Activated CD4-positive, alpha-beta T cell treated with anti-CD3 and anti-CD28 coated beads, Interleukin-2, amount 10 ng/mL, durations not matched to agents 24 days and 14 days (primary cell): ENCODE results near the gene PHAF1. TPM values are rescaled to one million over a fixed set of nuclear protein-coding genes. Genes with fewer than 3 reads are reported as not detected.

Experiments
- DNase-seq: peaks from one replicate; pipeline ENCODE4 v3.0.0; 2022
- H3K27ac Mint-ChIP-seq: one replicate; pipeline ENCODE4 v1.8.0; 2022; ENCODE audit warnings: mild to moderate bottlenecking, mixed read lengths
- H3K27me3 Mint-ChIP-seq: one replicate; pipeline ENCODE4 v1.8.0; 2022; ENCODE audit warnings: mixed read lengths
- H3K36me3 Mint-ChIP-seq: one replicate; pipeline ENCODE4 v1.8.0; 2022; ENCODE audit warnings: low read depth, mild to moderate bottlenecking, mixed read lengths
- H3K4me1 Mint-ChIP-seq: one replicate; pipeline ENCODE4 v1.8.0; 2021; ENCODE audit warnings: mixed read lengths
- H3K4me3 Mint-ChIP-seq: one replicate; pipeline ENCODE4 v1.8.0; 2022; ENCODE audit warnings: mild to moderate bottlenecking, moderate library complexity, mixed read lengths
- H3K9me3 Mint-ChIP-seq: one replicate; pipeline ENCODE4 v1.8.0; 2021; ENCODE audit warnings: mixed read lengths
- intact Hi-C: fragments of 100-400 bp; cut with micrococcal nuclease; formaldehyde crosslinking; loops from one replicate; pipeline ENCODE4 v1.15.1; 2023
- total RNA-seq: library from RNA; stranded (reverse); gene quantifications from 2 replicates; pipeline ENCODE4 v1.2.3, GENCODE V29; 2022

PHAF1 gene
- 19.4 and 19.8 TPM in 2 replicates for total RNA-seq

GRCh38 chr16:67109407-67110135 is at the start of gene PHAF1:
Gene PHAF1, plus strand, starts transcription at chr16:67109941. Its CDS starts 235 bp downstream, at chr16:67110176.
- Mint-ChIP-seq H3K4me1 (peaks cover 30% of the 10 kb centered on the region), H3K9me3 (no peaks in the 10 kb centered on the region), H3K36me3 (peaks cover 9% of the 10 kb centered on the region), H3K27me3 (no peaks in the 10 kb centered on the region), H3K27ac (peak within 1 kb of the TSS; percentile 82), H3K4me3 (peak within 1 kb of the TSS; percentile 96)
- intact Hi-C loops: loop anchor here (5.0 kb wide), 2 partner anchors 48 to 77 kb away; partner anchors contain the start of genes FBXL8 and TRADD
- peak; percentile 99 for DNase-seq

- Mint-ChIP-seq H3K27me3 (no peaks in the 10 kb centered on the region), H3K4me1 (peaks cover 18% of the 10 kb centered on the region), H3K27ac (peak overlapping the region; percentile 20), H3K36me3 (peaks cover 41% of the 10 kb centered on the region), H3K9me3 (no peaks in the 10 kb centered on the region), H3K4me3 (peak overlapping the region; percentile 23)
- DNase-seq: peak; percentile 49
- intact Hi-C loops: loop anchor here (1.0 kb wide), 1 partner anchor 12 kb away; no protein-coding TSS in a partner anchor
Measured at GRCh38 chr16:67063008-67063407, 46.7 kb upstream of the PHAF1 start.

DNA sequence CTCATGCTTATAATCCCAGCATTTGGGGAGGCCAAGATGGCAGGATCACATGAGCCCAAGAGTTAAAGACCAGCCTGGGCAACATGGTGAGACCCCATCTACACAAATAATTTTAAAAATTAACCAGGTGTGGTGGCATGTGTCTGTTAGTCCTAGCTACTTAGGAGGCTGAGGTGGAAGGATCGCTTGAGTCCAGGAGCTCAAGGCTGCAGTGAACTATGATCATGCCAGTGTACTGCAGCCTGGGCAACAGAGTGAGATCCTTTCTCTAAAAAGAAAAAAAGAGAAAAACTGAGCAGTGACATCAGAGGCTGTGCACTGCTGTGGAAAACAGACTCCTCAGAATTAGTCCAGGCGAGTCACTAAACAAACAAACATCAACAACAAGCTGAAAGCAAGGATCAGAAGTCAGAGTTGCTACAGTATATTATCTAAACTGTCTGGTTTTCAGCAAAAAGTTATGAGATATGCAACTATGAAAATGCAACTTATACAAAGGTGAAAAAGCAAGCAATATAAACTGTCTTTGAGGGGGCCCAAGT is 41.5 kb upstream of the PHAF1 start:
- peaks cover 8% of the 10 kb centered on the region for H3K4me1 Mint-ChIP-seq
- DNase-seq: no peak
- H3K36me3 Mint-ChIP-seq: peaks cover 32% of the 10 kb centered on the region
- no peaks in the 10 kb centered on the region for H3K9me3 Mint-ChIP-seq
- H3K4me3 Mint-ChIP-seq: no peak overlapping the region
- no peak overlapping the region for H3K27ac Mint-ChIP-seq
- intact Hi-C loops: no loop called here
- no peaks in the 10 kb centered on the region for H3K27me3 Mint-ChIP-seq

DNA sequence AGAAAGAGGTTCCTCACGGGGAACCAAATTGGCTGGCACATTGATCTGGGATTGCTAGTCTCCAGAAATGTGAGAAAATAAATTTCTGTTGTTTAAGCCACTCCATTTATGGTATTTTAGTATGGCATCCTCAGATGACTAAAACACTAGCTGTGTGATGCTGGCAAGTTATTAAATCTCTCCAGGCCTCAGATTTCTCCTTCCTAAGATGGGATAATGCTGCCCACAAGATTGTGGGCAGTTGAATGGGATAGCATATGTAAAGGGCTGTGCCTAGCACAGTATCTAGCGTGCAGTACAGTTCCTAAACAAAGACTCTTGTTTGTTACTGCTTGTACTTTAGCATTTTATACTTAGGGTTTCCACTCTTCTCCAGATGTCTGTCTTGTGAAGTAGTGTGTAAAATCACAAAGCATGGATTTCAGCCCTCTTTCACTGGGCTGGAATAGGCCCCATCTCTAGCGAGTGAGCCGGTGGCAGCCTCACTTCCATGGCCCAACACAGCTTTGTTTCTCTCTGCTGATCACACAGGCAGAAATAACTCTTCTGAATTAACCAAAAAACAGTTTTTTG is 38.2 kb upstream of the PHAF1 start:
- intact Hi-C loops: no loop called here
- Mint-ChIP-seq H3K27me3 (no peaks in the 10 kb centered on the region), H3K27ac (no peak overlapping the region), H3K36me3 (peaks cover 41% of the 10 kb centered on the region), H3K4me3 (no peak overlapping the region), H3K9me3 (no peaks in the 10 kb centered on the region), H3K4me1 (peaks cover 5% of the 10 kb centered on the region)
- DNase-seq: no peak

DNA sequence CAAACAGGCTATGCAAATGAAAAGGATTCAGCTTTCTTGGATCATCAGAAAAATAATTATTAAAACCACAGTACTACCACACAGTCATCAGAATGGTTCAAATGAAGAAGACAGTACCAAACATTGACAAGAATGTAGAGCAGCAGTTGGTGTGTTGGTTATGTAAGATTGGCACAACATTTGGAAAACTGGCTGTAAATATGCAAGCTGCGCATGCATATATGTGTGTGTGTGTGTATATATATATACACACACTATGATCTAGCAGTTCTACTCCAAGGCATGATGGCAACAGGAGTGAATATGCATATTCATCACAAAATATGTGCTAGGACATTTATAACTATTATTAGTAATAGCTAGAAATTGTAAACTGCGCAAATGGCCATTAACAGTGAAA is 34.4 kb upstream of the PHAF1 start:
- H3K27me3 Mint-ChIP-seq: no peaks in the 10 kb centered on the region
- no peak overlapping the region for H3K27ac Mint-ChIP-seq
- H3K4me1 Mint-ChIP-seq: peaks cover 7% of the 10 kb centered on the region
- peaks cover 34% of the 10 kb centered on the region for H3K36me3 Mint-ChIP-seq
- H3K9me3 Mint-ChIP-seq: no peaks in the 10 kb centered on the region
- DNase-seq: no peak
- no peak overlapping the region for H3K4me3 Mint-ChIP-seq
- intact Hi-C loops: loop anchor here (1.0 kb wide), 1 partner anchor 12 kb away; no protein-coding TSS in a partner anchor

DNA sequence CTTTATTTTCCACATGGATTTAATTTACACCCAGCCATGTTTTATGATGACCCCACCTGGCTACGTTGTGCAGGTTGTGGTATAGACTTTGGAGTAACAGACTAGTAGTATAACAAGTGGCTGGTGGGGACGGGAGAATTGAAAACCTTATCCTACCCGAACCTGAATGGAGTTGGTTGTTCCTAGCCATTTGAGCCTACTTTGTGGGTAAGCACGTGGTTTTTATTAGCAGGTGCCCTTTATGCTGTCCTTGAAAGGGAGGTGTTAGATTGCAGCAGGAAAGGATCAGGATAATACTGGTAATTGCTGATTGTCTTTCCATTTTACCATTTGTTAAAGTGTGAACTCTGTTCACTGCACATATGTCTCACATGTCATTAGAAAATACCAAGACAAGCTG is 31.9 kb upstream of the PHAF1 start:
- no peak overlapping the region for H3K4me3 Mint-ChIP-seq
- no peaks in the 10 kb centered on the region for H3K9me3 Mint-ChIP-seq
- peaks cover 36% of the 10 kb centered on the region for H3K36me3 Mint-ChIP-seq
- no peak overlapping the region for H3K27ac Mint-ChIP-seq
- H3K4me1 Mint-ChIP-seq: peaks cover 8% of the 10 kb centered on the region
- intact Hi-C loops: no loop called here
- no peak for DNase-seq
- H3K27me3 Mint-ChIP-seq: no peaks in the 10 kb centered on the region

DNA sequence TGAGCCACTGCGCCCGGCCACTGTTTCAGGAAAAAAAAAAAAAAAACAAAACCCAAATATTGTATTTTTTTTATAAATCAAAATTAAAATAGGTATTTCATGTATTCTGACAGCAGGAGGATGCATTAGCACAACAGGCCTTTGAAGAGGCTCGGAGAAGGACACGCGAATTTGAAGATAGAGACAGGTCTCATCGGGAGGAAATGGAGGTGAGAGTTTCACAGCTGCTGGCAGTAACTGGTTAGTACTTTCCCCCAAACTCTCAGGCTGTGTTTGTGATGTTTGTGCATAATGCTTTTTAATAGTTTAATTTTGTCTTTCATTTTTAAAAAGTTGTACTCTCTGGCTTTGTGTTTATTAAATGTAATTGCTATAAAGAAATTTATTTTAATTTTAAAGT is 27.6 kb upstream of the PHAF1 start:
- H3K4me1 Mint-ChIP-seq: peaks cover 15% of the 10 kb centered on the region
- intact Hi-C loops: no loop called here
- H3K27ac Mint-ChIP-seq: no peak overlapping the region
- no peaks in the 10 kb centered on the region for H3K9me3 Mint-ChIP-seq
- no peak for DNase-seq
- H3K4me3 Mint-ChIP-seq: no peak overlapping the region
- peaks cover 40% of the 10 kb centered on the region for H3K36me3 Mint-ChIP-seq
- H3K27me3 Mint-ChIP-seq: no peaks in the 10 kb centered on the region

DNA sequence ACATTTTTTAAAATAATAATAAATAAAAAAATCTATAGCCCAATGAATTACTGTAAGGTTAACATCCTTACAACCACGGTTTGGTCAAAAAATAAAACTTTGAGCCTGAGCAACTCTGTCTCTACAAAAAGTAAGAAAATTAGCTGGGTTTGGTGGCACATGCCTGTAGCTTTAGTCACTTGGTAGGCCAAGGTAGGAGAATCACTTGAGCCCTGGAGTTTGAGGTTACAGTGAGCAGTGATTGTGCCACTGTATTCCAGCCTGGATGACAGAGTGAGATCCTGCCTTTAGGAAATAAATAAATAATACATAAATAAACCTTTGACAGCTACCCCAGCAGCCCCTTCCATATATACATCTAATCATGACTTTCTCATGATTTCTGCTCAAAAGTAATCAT is 26.9 kb upstream of the PHAF1 start:
- no peaks in the 10 kb centered on the region for H3K9me3 Mint-ChIP-seq
- H3K4me1 Mint-ChIP-seq: peaks cover 15% of the 10 kb centered on the region
- H3K27me3 Mint-ChIP-seq: no peaks in the 10 kb centered on the region
- intact Hi-C loops: no loop called here
- H3K36me3 Mint-ChIP-seq: peaks cover 36% of the 10 kb centered on the region
- DNase-seq: no peak
- no peak overlapping the region for H3K4me3 Mint-ChIP-seq
- H3K27ac Mint-ChIP-seq: no peak overlapping the region

GRCh38 chr16:67084345-67085028 is 25.3 kb upstream of the PHAF1 start:
- peaks cover 15% of the 10 kb centered on the region for H3K4me1 Mint-ChIP-seq
- H3K9me3 Mint-ChIP-seq: no peaks in the 10 kb centered on the region
- H3K27ac Mint-ChIP-seq: no peak overlapping the region
- DNase-seq: no peak
- no peaks in the 10 kb centered on the region for H3K27me3 Mint-ChIP-seq
- H3K4me3 Mint-ChIP-seq: no peak overlapping the region
- intact Hi-C loops: no loop called here
- H3K36me3 Mint-ChIP-seq: peaks cover 39% of the 10 kb centered on the region

DNA sequence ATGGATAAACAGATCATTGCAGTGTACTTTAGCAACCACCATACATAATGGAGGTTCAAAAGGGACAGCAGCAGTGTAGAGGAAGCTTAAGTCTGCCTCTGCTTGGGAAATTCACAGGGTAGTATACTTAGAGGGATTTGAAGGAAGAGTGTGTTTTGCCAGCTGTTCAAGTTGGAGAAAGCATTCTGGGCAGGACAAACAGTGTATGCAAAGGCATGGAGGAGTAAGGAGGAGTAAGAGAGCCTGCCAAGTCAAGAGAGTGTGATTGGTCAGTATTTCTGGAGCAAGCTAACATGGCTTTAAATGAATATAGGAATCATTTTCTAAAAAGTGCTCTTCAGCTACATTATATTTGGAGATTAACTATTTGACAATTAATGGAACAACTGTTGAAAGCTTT is 22.9 kb upstream of the PHAF1 start:
- Mint-ChIP-seq H3K27ac (peak overlapping the region; percentile 6), H3K9me3 (no peaks in the 10 kb centered on the region)
- no peak for DNase-seq

GRCh38 chr16:67087291-67087690 is 22.4 kb upstream of the PHAF1 start:
- Mint-ChIP-seq H3K36me3 (peaks cover 37% of the 10 kb centered on the region), H3K27ac (no peak overlapping the region), H3K27me3 (no peaks in the 10 kb centered on the region), H3K9me3 (no peaks in the 10 kb centered on the region), H3K4me1 (peaks cover 15% of the 10 kb centered on the region), H3K4me3 (no peak overlapping the region)
- intact Hi-C loops: no loop called here
- DNase-seq: no peak

More for the DNA sequence above, 22.9 kb upstream of the PHAF1 start:
- Mint-ChIP-seq H3K4me1 (peaks cover 11% of the 10 kb centered on the region), H3K4me3 (no peak overlapping the region), H3K36me3 (peaks cover 33% of the 10 kb centered on the region), H3K27me3 (no peaks in the 10 kb centered on the region)
- intact Hi-C loops: no loop called here

- Mint-ChIP-seq H3K9me3 (no peaks in the 10 kb centered on the region), H3K4me1 (peaks cover 15% of the 10 kb centered on the region), H3K27ac (no peak overlapping the region), H3K27me3 (no peaks in the 10 kb centered on the region), H3K36me3 (peaks cover 37% of the 10 kb centered on the region), H3K4me3 (no peak overlapping the region)
- intact Hi-C loops: no loop called here
- no peak for DNase-seq
Measured at GRCh38 chr16:67087803-67088202, 21.9 kb upstream of the PHAF1 start.

DNA sequence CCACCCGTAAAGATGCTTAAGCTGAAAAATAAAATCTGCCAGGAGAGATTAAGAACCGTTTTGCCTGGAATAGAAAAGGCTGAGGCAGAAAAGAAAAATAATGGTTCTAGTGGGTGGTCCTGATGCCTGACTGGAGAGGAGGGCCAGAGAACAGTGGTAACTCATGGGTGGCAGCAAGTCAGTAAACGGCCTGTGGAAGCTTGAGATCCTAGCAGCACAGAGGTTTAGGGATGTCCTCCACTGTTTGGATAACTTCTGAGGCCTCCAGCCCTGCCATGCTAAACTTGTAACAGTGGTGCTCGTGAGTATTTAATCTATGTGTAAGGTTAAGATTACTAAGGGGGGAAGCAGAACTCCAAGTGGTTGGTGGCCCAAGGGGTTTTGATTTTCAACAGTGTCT is 21.2 kb upstream of the PHAF1 start:
- Mint-ChIP-seq H3K4me1 (peaks cover 16% of the 10 kb centered on the region), H3K36me3 (peaks cover 38% of the 10 kb centered on the region), H3K9me3 (no peaks in the 10 kb centered on the region), H3K27me3 (no peaks in the 10 kb centered on the region), H3K4me3 (no peak overlapping the region), H3K27ac (no peak overlapping the region)
- intact Hi-C loops: no loop called here
- no peak for DNase-seq

- DNase-seq: no peak
- Mint-ChIP-seq H3K4me3 (no peak overlapping the region), H3K4me1 (peaks cover 18% of the 10 kb centered on the region), H3K36me3 (peaks cover 42% of the 10 kb centered on the region), H3K27me3 (no peaks in the 10 kb centered on the region), H3K27ac (no peak overlapping the region), H3K9me3 (no peaks in the 10 kb centered on the region)
- intact Hi-C loops: no loop called here
Measured at GRCh38 chr16:67089101-67089500, 20.6 kb upstream of the PHAF1 start.
